ENCODE measurements around the gene SLC25A13. TPM values are rescaled to one million over a fixed set of nuclear protein-coding genes. Genes with fewer than 3 reads are reported as not detected.

SLC25A13 gene
- total RNA-seq, 1 donor from 2014 or later, result 47.4 TPM

DNA sequence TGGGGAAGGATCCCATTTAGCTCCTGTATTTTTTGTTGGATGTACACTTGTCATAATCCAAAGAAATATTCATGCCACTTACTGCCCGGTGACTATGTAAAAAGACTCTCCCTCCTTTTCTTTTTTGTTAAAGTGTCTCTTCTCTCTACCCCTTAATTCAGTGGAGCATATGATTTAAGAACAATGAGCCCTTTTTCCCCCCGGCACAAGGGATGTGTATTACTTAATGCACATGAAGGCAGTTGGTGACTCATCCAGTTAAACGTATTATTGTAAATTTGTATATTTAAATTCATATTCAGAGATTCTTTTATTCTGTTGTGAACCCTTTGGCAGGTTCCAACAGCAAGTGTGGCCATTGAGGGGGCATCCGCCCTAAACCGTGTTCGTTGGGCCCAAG is 241.9 kb downstream of the SLC25A13 start:
- no peaks in the 10 kb centered on the region for H3K36me3 Mint-ChIP-seq
- H3K9me3 Mint-ChIP-seq, result no peaks in the 10 kb centered on the region
- peaks cover 24% of the 10 kb centered on the region for H3K4me1 Mint-ChIP-seq
- TF ChIP-seq, protein P1, sequence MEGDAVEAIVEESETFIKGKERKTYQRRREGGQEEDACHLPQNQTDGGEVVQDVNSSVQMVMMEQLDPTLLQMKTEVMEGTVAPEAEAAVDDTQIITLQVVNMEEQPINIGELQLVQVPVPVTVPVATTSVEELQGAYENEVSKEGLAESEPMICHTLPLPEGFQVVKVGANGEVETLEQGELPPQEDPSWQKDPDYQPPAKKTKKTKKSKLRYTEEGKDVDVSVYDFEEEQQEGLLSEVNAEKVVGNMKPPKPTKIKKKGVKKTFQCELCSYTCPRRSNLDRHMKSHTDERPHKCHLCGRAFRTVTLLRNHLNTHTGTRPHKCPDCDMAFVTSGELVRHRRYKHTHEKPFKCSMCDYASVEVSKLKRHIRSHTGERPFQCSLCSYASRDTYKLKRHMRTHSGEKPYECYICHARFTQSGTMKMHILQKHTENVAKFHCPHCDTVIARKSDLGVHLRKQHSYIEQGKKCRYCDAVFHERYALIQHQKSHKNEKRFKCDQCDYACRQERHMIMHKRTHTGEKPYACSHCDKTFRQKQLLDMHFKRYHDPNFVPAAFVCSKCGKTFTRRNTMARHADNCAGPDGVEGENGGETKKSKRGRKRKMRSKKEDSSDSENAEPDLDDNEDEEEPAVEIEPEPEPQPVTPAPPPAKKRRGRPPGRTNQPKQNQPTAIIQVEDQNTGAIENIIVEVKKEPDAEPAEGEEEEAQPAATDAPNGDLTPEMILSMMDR (IDR thresholded peaks at IDR 0.05; ENCODE audit: unreplicated experiment), result no peak
- no peak overlapping the region for H3K4me3 Mint-ChIP-seq
- H3K27ac Mint-ChIP-seq, result no peak overlapping the region
- H3K27me3 Mint-ChIP-seq (ENCODE audit: low read depth), result peaks cover 2% of the 10 kb centered on the region
- no peak for DNase-seq (ENCODE audit: low spot score in 2 of 2, unreplicated experiment in 2 of 2)

DNA sequence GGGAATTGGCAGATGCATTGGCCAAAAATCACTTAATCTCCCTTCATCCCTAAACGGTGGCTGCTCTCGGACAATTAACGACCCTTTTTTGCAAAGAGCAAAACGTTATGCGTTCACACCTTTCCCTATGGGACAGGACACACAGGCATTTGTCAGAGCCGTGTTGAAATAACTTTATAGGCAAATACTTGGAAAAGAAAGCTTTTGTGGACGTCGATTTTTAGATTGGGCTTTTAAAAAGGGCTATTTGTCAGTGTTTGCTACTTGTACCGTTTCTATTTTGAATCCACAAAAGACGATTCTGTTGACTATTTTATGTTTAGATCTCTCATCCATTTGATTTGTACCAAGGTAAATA is 245.6 kb downstream of the SLC25A13 start:
- H3K4me1 Mint-ChIP-seq, result peaks cover 26% of the 10 kb centered on the region
- no peaks in the 10 kb centered on the region for H3K9me3 Mint-ChIP-seq
- DNase-seq (ENCODE audit: low spot score in 2 of 2, unreplicated experiment in 2 of 2), result no peak
- TF ChIP-seq, protein P1 (IDR thresholded peaks at IDR 0.05; ENCODE audit: unreplicated experiment), result no peak
- peaks cover 2% of the 10 kb centered on the region for H3K27me3 Mint-ChIP-seq (ENCODE audit: low read depth)
- H3K4me3 Mint-ChIP-seq, result peak overlapping the region; percentile 95
- no peaks in the 10 kb centered on the region for H3K36me3 Mint-ChIP-seq
- peak overlapping the region; percentile 59 for H3K27ac Mint-ChIP-seq

DNA sequence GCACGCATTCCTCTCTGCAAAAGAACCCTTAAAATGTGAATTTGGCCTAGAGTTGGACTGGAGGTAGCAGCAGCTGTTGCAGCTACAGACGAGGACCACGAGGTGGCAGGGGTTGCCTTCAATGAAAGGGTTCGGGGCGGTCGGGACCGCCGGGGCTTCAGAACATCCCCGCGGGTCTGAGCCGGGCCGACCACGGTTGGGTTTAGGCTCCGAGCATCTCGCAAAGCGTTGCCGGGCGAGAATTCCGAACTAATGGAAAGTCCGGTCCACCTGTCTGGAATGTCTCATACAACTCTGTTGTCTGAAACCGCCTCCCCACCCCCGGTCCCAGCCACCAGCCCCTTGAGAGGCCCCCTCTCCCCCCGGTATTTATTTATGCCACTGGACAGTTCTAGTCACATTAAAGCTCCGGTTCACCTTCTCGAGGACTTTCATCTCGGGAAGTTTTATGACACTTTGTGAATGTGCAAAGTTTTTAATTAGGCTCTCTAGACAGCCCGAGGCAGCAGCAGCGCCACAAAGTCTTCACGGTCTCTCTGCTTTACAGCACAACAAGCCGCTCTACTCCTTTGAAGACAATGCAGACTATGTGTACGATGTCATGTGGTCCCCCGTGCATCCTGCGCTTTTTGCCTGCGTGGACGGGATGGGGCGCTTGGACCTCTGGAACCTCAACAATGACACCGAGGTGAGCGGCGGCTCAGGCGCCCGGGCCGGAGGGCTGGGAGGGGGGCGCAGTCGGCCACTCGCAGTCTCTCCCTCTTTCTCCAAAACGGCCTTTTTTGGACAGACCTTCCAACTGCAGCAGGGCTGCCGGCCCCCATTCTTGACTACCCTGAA is 246.2 kb downstream of the SLC25A13 start:
- TF ChIP-seq, protein P1 (IDR thresholded peaks at IDR 0.05; ENCODE audit: unreplicated experiment), result peak; percentile 82
- peak overlapping the region; percentile 94 for H3K27ac Mint-ChIP-seq
- no peaks in the 10 kb centered on the region for H3K9me3 Mint-ChIP-seq
- DNase-seq (ENCODE audit: low spot score in 2 of 2, unreplicated experiment in 2 of 2), result peak; percentile 52 to 77
- peak overlapping the region; percentile 95 for H3K4me3 Mint-ChIP-seq
- H3K36me3 Mint-ChIP-seq, result no peaks in the 10 kb centered on the region
- H3K4me1 Mint-ChIP-seq, result peaks cover 26% of the 10 kb centered on the region
- H3K27me3 Mint-ChIP-seq (ENCODE audit: low read depth), result peaks cover 2% of the 10 kb centered on the region

DNA sequence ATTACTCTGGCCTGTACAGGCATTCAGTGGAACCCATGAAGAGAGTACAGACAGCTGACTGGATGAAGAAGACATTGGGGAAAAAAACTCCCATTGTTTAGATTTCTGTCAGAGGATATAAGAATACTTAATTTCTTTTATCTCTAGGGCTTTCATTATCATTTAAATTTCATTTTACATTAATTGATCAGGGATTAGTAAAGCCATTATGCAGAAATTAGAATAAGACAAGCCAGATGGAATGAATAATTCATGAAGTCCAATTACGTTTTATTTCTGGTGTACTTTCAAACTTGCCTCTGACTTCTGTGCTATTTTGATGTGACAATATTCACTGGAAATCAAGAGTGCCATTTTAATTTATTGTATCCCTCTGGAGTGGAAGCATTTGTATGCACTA is 247.0 kb downstream of the SLC25A13 start:
- TF ChIP-seq, protein P1 (IDR thresholded peaks at IDR 0.05; ENCODE audit: unreplicated experiment), result no peak
- no peaks in the 10 kb centered on the region for H3K9me3 Mint-ChIP-seq
- no peaks in the 10 kb centered on the region for H3K36me3 Mint-ChIP-seq
- peak overlapping the region; percentile 95 for H3K4me3 Mint-ChIP-seq
- no peak for DNase-seq (ENCODE audit: low spot score in 2 of 2, unreplicated experiment in 2 of 2)
- peaks cover 2% of the 10 kb centered on the region for H3K27me3 Mint-ChIP-seq (ENCODE audit: low read depth)
- no peak overlapping the region for H3K27ac Mint-ChIP-seq
- H3K4me1 Mint-ChIP-seq, result peaks cover 26% of the 10 kb centered on the region

Small RNA genes within 50 kb of the gene (microRNA-seq; reads per million reads assigned to microRNA genes)
- not detected for gene MIR591
